ENCODE measurements around the gene DNPH1.

Gene DNPH1

GRCh38 chr6:43228951-43229802 is at the start of gene DNPH1:
Gene DNPH1, minus strand, starts transcription at chr6:43229481. Its CDS starts 25 bp downstream, at chr6:43229456.
- peak; percentile 80 to 84 for DNase-seq

- DNase-seq = no peak
These were observed 49.3 kb upstream of the DNPH1 start for GRCh38 chr6:43278524-43279078.

- no peak for DNase-seq
These were observed 48.6 kb upstream of the DNPH1 start for GRCh38 chr6:43277643-43278523.

GRCh38 chr6:43277306-43277642 is 48.0 kb upstream of the DNPH1 start:
- DNase-seq = no peak

- DNase-seq = no peak
These were observed 47.5 kb upstream of the DNPH1 start for GRCh38 chr6:43276577-43277305.

- DNase-seq = peak; percentile 9 to 25
These were observed 46.7 kb upstream of the DNPH1 start for GRCh38 chr6:43275801-43276576.

GRCh38 chr6:43274916-43275597 is 45.8 kb upstream of the DNPH1 start:
- DNase-seq = peak; percentile 24 to 36

- DNase-seq = no peak
These were observed 45.0 kb upstream of the DNPH1 start for GRCh38 chr6:43274127-43274915.

- DNase-seq = no peak
These were observed 44.4 kb upstream of the DNPH1 start for GRCh38 chr6:43273707-43274106.

- DNase-seq = no peak
These were observed 42.7 kb upstream of the DNPH1 start for GRCh38 chr6:43271944-43272343.

GRCh38 chr6:43271103-43271815 is 42.0 kb upstream of the DNPH1 start:
- no peak for DNase-seq

GRCh38 chr6:43269273-43270007 is 40.2 kb upstream of the DNPH1 start:
- peak; percentile 51 to 56 for DNase-seq

GRCh38 chr6:43268782-43269272 is 39.5 kb upstream of the DNPH1 start:
- DNase-seq = no peak

- DNase-seq = no peak
These were observed 39.0 kb upstream of the DNPH1 start for GRCh38 chr6:43268355-43268700.

- DNase-seq = no peak
These were observed 38.5 kb upstream of the DNPH1 start for GRCh38 chr6:43267619-43268354.

GRCh38 chr6:43265564-43265963 is 36.3 kb upstream of the DNPH1 start:
- DNase-seq = no peak

- DNase-seq = no peak
These were observed 35.4 kb upstream of the DNPH1 start for GRCh38 chr6:43264599-43265145.
